ENCODE data around the gene MYLK.

MYLK gene

GRCh38 chr3:123819949-123820348, 64.2 kb downstream of the MYLK start:
- Histone ChIP-seq H3K36me3 (ENCODE audit: control insufficient read depth, insufficient read depth, low read length) (no peaks in the 10 kb centered on the region), H3K27me3 (replicated peaks; ENCODE audit: control insufficient read depth, insufficient read depth, low read length) (no peaks in the 10 kb centered on the region), H3K4me3 (replicated peaks; ENCODE audit: low read depth, low read length) (no peak overlapping the region)
- TF ChIP-seq, protein P1, sequence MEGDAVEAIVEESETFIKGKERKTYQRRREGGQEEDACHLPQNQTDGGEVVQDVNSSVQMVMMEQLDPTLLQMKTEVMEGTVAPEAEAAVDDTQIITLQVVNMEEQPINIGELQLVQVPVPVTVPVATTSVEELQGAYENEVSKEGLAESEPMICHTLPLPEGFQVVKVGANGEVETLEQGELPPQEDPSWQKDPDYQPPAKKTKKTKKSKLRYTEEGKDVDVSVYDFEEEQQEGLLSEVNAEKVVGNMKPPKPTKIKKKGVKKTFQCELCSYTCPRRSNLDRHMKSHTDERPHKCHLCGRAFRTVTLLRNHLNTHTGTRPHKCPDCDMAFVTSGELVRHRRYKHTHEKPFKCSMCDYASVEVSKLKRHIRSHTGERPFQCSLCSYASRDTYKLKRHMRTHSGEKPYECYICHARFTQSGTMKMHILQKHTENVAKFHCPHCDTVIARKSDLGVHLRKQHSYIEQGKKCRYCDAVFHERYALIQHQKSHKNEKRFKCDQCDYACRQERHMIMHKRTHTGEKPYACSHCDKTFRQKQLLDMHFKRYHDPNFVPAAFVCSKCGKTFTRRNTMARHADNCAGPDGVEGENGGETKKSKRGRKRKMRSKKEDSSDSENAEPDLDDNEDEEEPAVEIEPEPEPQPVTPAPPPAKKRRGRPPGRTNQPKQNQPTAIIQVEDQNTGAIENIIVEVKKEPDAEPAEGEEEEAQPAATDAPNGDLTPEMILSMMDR (IDR thresholded peaks at IDR 0.05; ENCODE audit: insufficient read depth, low read length, poor library complexity, severe bottlenecking), result no peak
- DNase-seq (ENCODE audit: extremely low read depth, insufficient read length), result no peak

DNA sequence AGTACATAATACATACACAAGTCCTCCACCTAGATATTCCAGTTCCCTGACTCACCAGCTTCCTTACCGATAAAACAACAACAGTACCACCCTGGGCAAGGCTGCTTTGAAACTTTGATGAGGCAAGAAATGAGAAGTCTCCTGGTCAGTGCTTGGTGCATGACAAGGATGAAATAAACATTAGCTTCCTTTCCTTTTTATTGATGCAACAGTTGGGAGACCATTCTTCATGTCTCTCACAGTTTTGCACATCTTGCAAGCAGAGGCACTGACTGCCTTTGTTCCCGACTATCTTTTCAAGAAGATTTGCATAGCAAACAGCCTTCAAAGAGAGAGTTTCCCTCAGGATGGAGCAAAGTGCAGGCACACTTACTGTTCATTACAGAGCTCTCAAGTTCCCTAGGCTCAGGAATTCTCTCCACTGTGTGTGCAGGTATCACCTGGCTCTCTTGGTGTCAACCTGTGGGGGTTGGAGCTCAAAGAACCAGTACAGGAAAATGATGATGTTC, 65.2 kb downstream of the MYLK start:
- Histone ChIP-seq H3K27me3 (replicated peaks; ENCODE audit: control insufficient read depth, insufficient read depth, low read length) (no peaks in the 10 kb centered on the region; the same call in 1 of the 2 replicates), H3K4me3 (replicated peaks; ENCODE audit: low read depth, low read length) (no peak overlapping the region), H3K36me3 (ENCODE audit: control insufficient read depth, insufficient read depth, low read length) (no peaks in the 10 kb centered on the region)
- DNase-seq (ENCODE audit: extremely low read depth, insufficient read length), result no peak
- TF ChIP-seq, protein P1 (IDR thresholded peaks at IDR 0.05; ENCODE audit: insufficient read depth, low read length, poor library complexity, severe bottlenecking), result no peak

DNA sequence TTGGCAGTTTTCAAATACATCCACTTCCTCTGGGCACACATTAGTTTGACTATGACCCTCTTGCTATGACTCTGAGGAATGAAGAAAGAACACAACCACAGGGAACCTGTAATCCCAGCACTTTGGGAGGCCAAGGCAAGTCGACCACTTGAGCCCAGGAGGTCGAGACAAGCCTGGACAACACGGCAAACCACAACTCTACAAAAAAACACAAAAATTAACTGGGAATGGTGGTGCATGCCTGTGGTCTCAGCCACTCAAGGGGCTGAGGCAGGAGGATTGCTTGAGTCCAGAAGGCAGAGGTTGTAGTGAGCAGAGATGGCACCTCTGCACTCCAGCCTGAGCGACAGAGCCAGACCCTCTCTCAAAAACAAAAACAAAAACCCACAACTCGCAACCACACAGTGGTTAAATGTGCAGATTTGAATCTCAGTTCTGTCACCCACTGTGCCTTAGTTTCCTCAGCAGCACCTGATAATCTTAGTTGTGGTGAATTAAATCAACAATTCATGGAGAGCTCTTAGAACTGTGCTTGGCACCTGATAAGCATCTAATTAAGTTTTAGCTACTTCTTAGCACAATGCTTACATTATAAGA, 65.7 kb downstream of the MYLK start:
- DNase-seq (ENCODE audit: extremely low read depth, insufficient read length), result no peak

GRCh38 chr3:123817413-123817812, 66.7 kb downstream of the MYLK start:
- Histone ChIP-seq H3K27me3 (replicated peaks; ENCODE audit: control insufficient read depth, insufficient read depth, low read length) (no peaks in the 10 kb centered on the region; the same call in 1 of the 2 replicates), H3K4me3 (replicated peaks; ENCODE audit: low read depth, low read length) (no peak overlapping the region), H3K36me3 (ENCODE audit: control insufficient read depth, insufficient read depth, low read length) (no peaks in the 10 kb centered on the region)
- TF ChIP-seq, protein P1 (IDR thresholded peaks at IDR 0.05; ENCODE audit: insufficient read depth, low read length, poor library complexity, severe bottlenecking), result no peak
- no peak for DNase-seq (ENCODE audit: extremely low read depth, insufficient read length)

More for the DNA sequence above, 65.7 kb downstream of the MYLK start:
- Histone ChIP-seq H3K4me3 (replicated peaks; ENCODE audit: low read depth, low read length) (no peak overlapping the region), H3K27me3 (replicated peaks; ENCODE audit: control insufficient read depth, insufficient read depth, low read length) (no peaks in the 10 kb centered on the region; the same call in 1 of the 2 replicates), H3K36me3 (ENCODE audit: control insufficient read depth, insufficient read depth, low read length) (no peaks in the 10 kb centered on the region)
- TF ChIP-seq, protein P1 (IDR thresholded peaks at IDR 0.05; ENCODE audit: insufficient read depth, low read length, poor library complexity, severe bottlenecking), result no peak

- TF ChIP-seq, protein P1 (IDR thresholded peaks at IDR 0.05; ENCODE audit: insufficient read depth, low read length, poor library complexity, severe bottlenecking), result no peak
- Histone ChIP-seq H3K27me3 (replicated peaks; ENCODE audit: control insufficient read depth, insufficient read depth, low read length) (no peaks in the 10 kb centered on the region; the same call in 1 of the 2 replicates), H3K4me3 (replicated peaks; ENCODE audit: low read depth, low read length) (no peak overlapping the region), H3K36me3 (ENCODE audit: control insufficient read depth, insufficient read depth, low read length) (no peaks in the 10 kb centered on the region)
- DNase-seq (ENCODE audit: extremely low read depth, insufficient read length), result no peak
These were observed 67.4 kb downstream of the MYLK start for GRCh38 chr3:123816673-123817207.

Data from GM06990 (cell line).